Naive thymus-derived CD4-positive, alpha-beta T cell (primary cell): ENCODE data around the gene CD84. TPM values are rescaled to one million over a fixed set of nuclear protein-coding genes. Genes with fewer than 3 reads are reported as not detected.

ENCODE experiments used
- ATAC-seq: fragments of 150-1000 bp; cut with Tn5 transposase; 2 replicates; pipeline ENCODE4 v1.10.0; 2021; ENCODE audit warnings: mild to moderate bottlenecking, moderate library complexity
- CTCF ChIA-PET: fragments of 350-600 bp; sonication (Branson Sonifier 250); formaldehyde crosslinking; loops from one replicate; lab custom pipeline; 2021; ENCODE audit warnings: antibody characterized with exemption; lab: Charles Lee
- POLR2A ChIA-PET: fragments of 350-600 bp; sonication (Branson Sonifier 250); formaldehyde crosslinking; loops from one replicate; lab custom pipeline; 2021; ENCODE audit warnings: antibody characterized with exemption, inconsistent platforms; lab: Charles Lee
- DNase-seq, 9 donors: peaks; one replicate each; pipeline versions ENCODE4 v3.0.0 to v3.0.0-alpha.2; 2020 to 2022; ENCODE audit warnings: mixed read lengths in 1 of 9
- H3K27ac ChIP-seq: one replicate; pipeline ENCODE4 v1.7.0; 2013; ENCODE audit warnings: mild to moderate bottlenecking, low read depth, low read length, moderate library complexity
- H3K27me3 ChIP-seq, 2 donors: one replicate each; pipeline ENCODE4 v1.7.0; 2013; ENCODE audit warnings: low read length in 2 of 2, mild to moderate bottlenecking in 2 of 2, moderate library complexity in 2 of 2; ENCODE audit not compliant: control insufficient read depth in 2 of 2, insufficient read depth in 2 of 2
- H3K36me3 ChIP-seq, 3 experiments: 1 replicate in 2 of 3; 2 replicates in 1 of 3; pipeline ENCODE4 v1.7.0; 2013; ENCODE audit warnings: low read length in 3 of 3, mild to moderate bottlenecking in 3 of 3, moderate library complexity in 1 of 3; ENCODE audit not compliant: insufficient read depth in 3 of 3, control insufficient read depth in 2 of 3
- H3K4me1 ChIP-seq, 2 donors: one replicate each; pipeline ENCODE4 v1.7.0; 2013; ENCODE audit warnings: low read length in 2 of 2, mild to moderate bottlenecking in 2 of 2, moderate library complexity in 1 of 2; ENCODE audit not compliant: control insufficient read depth in 2 of 2, insufficient read depth in 2 of 2
- H3K4me3 ChIP-seq: 2 replicates; pipeline ENCODE4 v1.7.0; 2013; ENCODE audit warnings: mild to moderate bottlenecking, low read length
- H3K9me3 ChIP-seq, 3 experiments: 1 replicate in 2 of 3; 2 replicates in 1 of 3; pipeline ENCODE4 v1.7.0; 2013; ENCODE audit warnings: low read length in 3 of 3; ENCODE audit not compliant: control insufficient read depth in 2 of 3
- H3K27ac Mint-ChIP-seq, 9 donors: one replicate each; pipeline ENCODE4 v1.8.0; 2020 to 2022; ENCODE audit warnings: mixed read lengths in 9 of 9, mild to moderate bottlenecking in 8 of 9, moderate library complexity in 5 of 9, inconsistent platforms in 2 of 9
- H3K27me3 Mint-ChIP-seq, 5 donors: one replicate each; pipeline ENCODE4 v1.8.0; 2021 to 2022; ENCODE audit warnings: mixed read lengths in 5 of 5, mild to moderate bottlenecking in 1 of 5
- H3K36me3 Mint-ChIP-seq, 5 donors: one replicate each; pipeline ENCODE4 v1.8.0; 2020 to 2022; ENCODE audit warnings: mixed read lengths in 5 of 5, mild to moderate bottlenecking in 3 of 5, inconsistent platforms in 1 of 5
- H3K4me1 Mint-ChIP-seq, 7 donors: one replicate each; pipeline ENCODE4 v1.8.0; 2020 to 2022; ENCODE audit warnings: mixed read lengths in 7 of 7, mild to moderate bottlenecking in 3 of 7, inconsistent platforms in 1 of 7
- H3K4me3 Mint-ChIP-seq, 10 donors: one replicate each; pipeline ENCODE4 v1.8.0; 2020 to 2022; ENCODE audit warnings: mild to moderate bottlenecking in 10 of 10, mixed read lengths in 10 of 10, moderate library complexity in 6 of 10, inconsistent platforms in 2 of 10
- H3K9me3 Mint-ChIP-seq, 11 donors: one replicate each; pipeline ENCODE4 v1.8.0; 2020 to 2022; ENCODE audit warnings: mixed read lengths in 11 of 11, mild to moderate bottlenecking in 4 of 11, inconsistent platforms in 1 of 11, moderate library complexity in 1 of 11
- intact Hi-C, 2 donors: fragments of 100-400 bp; cut with micrococcal nuclease; formaldehyde crosslinking; loops; one replicate each; pipeline ENCODE4 v1.15.1; 2023
- polyA plus RNA-seq, 2 donors: library from polyadenylated mRNA; unstranded; fragments of 300-500 nt; fragmentation: Illumina TruSeq; gene quantifications; one replicate each; pipeline ENCODE4 v1.2.3, GENCODE V29; 2021
- total RNA-seq, 6 experiments: library from RNA in 5 of 6; stranded (reverse) in 5 of 6; gene quantifications; 1 replicate in 5 of 6; 2 replicates in 1 of 6; pipeline ENCODE4 v1.2.3 and lab custom pipeline; 2021 to 2026

CD84 gene
- total and polyA plus RNA-seq, 7 experiments from 2014 or later = 7.4 to 40.7 (median 26.3) TPM

- peaks cover 23 to 46% (median 38%) of the 10 kb centered on the region in 7 donors for H3K4me1 Mint-ChIP-seq
- H3K27ac ChIP-seq = no peak overlapping the region
- peak overlapping the region in 7 of 9 donors; percentile 1 to 87 (median 29) for H3K27ac Mint-ChIP-seq
- no peak overlapping the region for H3K4me3 Mint-ChIP-seq
- peaks cover 0 to 34% (median 16%) of the 10 kb centered on the region in 3 experiments for H3K36me3 ChIP-seq
- no peak overlapping the region for H3K4me3 ChIP-seq
- DNase-seq (no peak), ATAC-seq (peak; percentile 74)
- no peaks in the 10 kb centered on the region for H3K9me3 Mint-ChIP-seq
- H3K4me1 ChIP-seq = peaks cover 20 to 22% of the 10 kb centered on the region in 2 donors
- peaks cover 8 to 34% (median 25%) of the 10 kb centered on the region in 5 donors for H3K36me3 Mint-ChIP-seq
- no peaks in the 10 kb centered on the region for H3K27me3 Mint-ChIP-seq
- intact Hi-C loops = no loop called here
- ChIA-PET CTCF (interaction anchor here (1.0 to 4.3 kb wide), 3 partner anchors 26 to 61 kb away, joined by 3 to 35 read pairs (median 4); no protein-coding TSS in a partner anchor), POLR2A (interaction anchor here (0.6 to 1.7 kb wide), 5 partner anchors 13 to 63 kb away, joined by 3 to 9 read pairs (median 4); no protein-coding TSS in a partner anchor)
- no peaks in the 10 kb centered on the region for H3K27me3 ChIP-seq
- H3K9me3 ChIP-seq = no peaks in the 10 kb centered on the region
Observed at GRCh38 chr1:160546942-160547341, 32.4 kb downstream of the CD84 start.

GRCh38 chr1:160544647-160545046 is 34.6 kb downstream of the CD84 start:
- peak in 7 of 9 donors; percentile 27 to 60 (median 51) for DNase-seq
- peak overlapping the region in 1 of 10 donors; percentile 24 for H3K4me3 Mint-ChIP-seq
- peak; percentile 45 for ATAC-seq
- H3K36me3 Mint-ChIP-seq = peaks cover 4 to 25% (median 12%) of the 10 kb centered on the region in 5 donors
- Histone ChIP-seq H3K4me1 (peaks cover 38 to 43% of the 10 kb centered on the region in 2 donors), H3K36me3 (peaks cover 0 to 21% (median 13%) of the 10 kb centered on the region in 3 experiments), H3K27me3 (no peaks in the 10 kb centered on the region), H3K4me3 (no peak overlapping the region), H3K27ac (no peak overlapping the region), H3K9me3 (no peaks in the 10 kb centered on the region)
- H3K4me1 Mint-ChIP-seq = peaks cover 43 to 61% (median 56%) of the 10 kb centered on the region in 7 donors
- POLR2A ChIA-PET = interaction anchor here (0.6 to 1.5 kb wide), 4 partner anchors 26 to 115 kb away, joined by 3 to 5 read pairs (median 4); no protein-coding TSS in a partner anchor
- CTCF ChIA-PET = interaction anchor here (0.7 to 6.7 kb wide), 17 partner anchors 11 to 140 kb away, joined by 3 to 71 read pairs (median 4); partner anchors contain the start of genes CD84 and SLAMF6
- H3K27ac Mint-ChIP-seq = peak overlapping the region; percentile 9 to 86 (median 74)
- H3K27me3 Mint-ChIP-seq = no peaks in the 10 kb centered on the region
- peaks cover 0 to 2% (median 0%) of the 10 kb centered on the region in 11 donors for H3K9me3 Mint-ChIP-seq
- intact Hi-C loops = loop anchor here (1.0 to 5.0 kb wide), 9 partner anchors 16 to 202 kb away; partner anchors contain the start of genes COPA (in 1 of the 2) and NCSTN (in 1 of the 2)

GRCh38 chr1:160542303-160542945 is 36.9 kb downstream of the CD84 start:
- POLR2A ChIA-PET = interaction anchor here (0.7 to 2.2 kb wide), 3 partner anchors 24 to 107 kb away, joined by 3 to 6 read pairs (median 3); no protein-coding TSS in a partner anchor
- Mint-ChIP-seq H3K9me3 (peaks cover 0 to 5% (median 0%) of the 10 kb centered on the region in 11 donors), H3K4me1 (peaks cover 52 to 73% (median 66%) of the 10 kb centered on the region in 7 donors), H3K27ac (peak overlapping the region in 8 of 9 donors; percentile 33 to 97 (median 90)), H3K27me3 (no peaks in the 10 kb centered on the region), H3K36me3 (peaks cover 3 to 26% (median 7%) of the 10 kb centered on the region in 5 donors), H3K4me3 (peak overlapping the region in 1 of 10 donors; percentile 26)
- DNase-seq (no peak), ATAC-seq (no peak)
- Histone ChIP-seq H3K36me3 (peaks cover 0 to 9% (median 7%) of the 10 kb centered on the region in 3 experiments), H3K4me3 (no peak overlapping the region), H3K27ac (peak overlapping the region; percentile 65), H3K4me1 (peaks cover 45 to 55% of the 10 kb centered on the region in 2 donors), H3K27me3 (no peaks in the 10 kb centered on the region), H3K9me3 (no peaks in the 10 kb centered on the region)
- CTCF ChIA-PET = interaction anchor here (1.1 to 6.7 kb wide), 3 partner anchors 8 to 65 kb away, joined by 3 to 71 read pairs (median 4); no protein-coding TSS in a partner anchor
- intact Hi-C loops = loop anchor here (5.0 kb wide), 5 partner anchors 35 to 200 kb away; partner anchors contain the start of genes COPA (in 1 of the 2) and NCSTN (in 1 of the 2)

- H3K9me3 Mint-ChIP-seq = peaks cover 0 to 5% (median 3%) of the 10 kb centered on the region in 11 donors
- ChIA-PET POLR2A (interaction anchor here (1.2 to 2.2 kb wide), 5 partner anchors 18 to 123 kb away, joined by 3 to 15 read pairs (median 5); partner anchors contain the start of gene SLAMF6), CTCF (interaction anchor here (1.3 to 6.7 kb wide), 3 partner anchors 20 to 102 kb away, joined by 4 to 71 read pairs (median 12); partner anchors contain the start of gene SLAMF6)
- DNase-seq (no peak), ATAC-seq (no peak)
- peaks cover 52 to 70% (median 63%) of the 10 kb centered on the region in 7 donors for H3K4me1 Mint-ChIP-seq
- H3K27ac Mint-ChIP-seq = peak overlapping the region; percentile 33 to 97 (median 90)
- peaks cover 45 to 55% of the 10 kb centered on the region in 2 donors for H3K4me1 ChIP-seq
- peak overlapping the region in 3 of 10 donors; percentile 0 to 26 (median 10) for H3K4me3 Mint-ChIP-seq
- intact Hi-C loops = loop anchor here (2.0 to 5.0 kb wide), 7 partner anchors 19 to 199 kb away; partner anchors contain the start of genes COPA (in 1 of the 2) and NCSTN (in 1 of the 2)
- no peaks in the 10 kb centered on the region for H3K9me3 ChIP-seq
- H3K27ac ChIP-seq = peak overlapping the region; percentile 65
- peaks cover 0 to 3% (median under 1%) of the 10 kb centered on the region in 3 experiments for H3K36me3 ChIP-seq
- H3K36me3 Mint-ChIP-seq = peaks cover 3 to 29% (median 7%) of the 10 kb centered on the region in 5 donors
- H3K27me3 ChIP-seq = no peaks in the 10 kb centered on the region
- no peaks in the 10 kb centered on the region for H3K27me3 Mint-ChIP-seq
- no peak overlapping the region for H3K4me3 ChIP-seq
Observed at GRCh38 chr1:160541622-160542302, 37.5 kb downstream of the CD84 start.

- peaks cover 46 to 64% (median 55%) of the 10 kb centered on the region in 7 donors for H3K4me1 Mint-ChIP-seq
Observed at GRCh38 chr1:160540859-160541233, 38.5 kb downstream of the CD84 start.

More at GRCh38 chr1:160540859-160541233, 38.5 kb downstream of the CD84 start:
- Histone ChIP-seq H3K36me3 (no peaks in the 10 kb centered on the region), H3K4me1 (peaks cover 45 to 55% of the 10 kb centered on the region in 2 donors), H3K4me3 (peak overlapping the region; percentile 23), H3K27me3 (no peaks in the 10 kb centered on the region), H3K9me3 (peaks cover 0 to 5% (median 0%) of the 10 kb centered on the region in 3 experiments), H3K27ac (peak overlapping the region; percentile 65)
- Mint-ChIP-seq H3K36me3 (peaks cover 0 to 31% (median 4%) of the 10 kb centered on the region in 5 donors), H3K27ac (peak overlapping the region; percentile 64 to 97 (median 91)), H3K9me3 (peaks cover 0 to 13% (median 8%) of the 10 kb centered on the region in 11 donors), H3K27me3 (no peaks in the 10 kb centered on the region), H3K4me3 (peak overlapping the region; percentile 40 to 79 (median 64))
- intact Hi-C loops = loop anchor here (1.0 to 5.0 kb wide), 11 partner anchors 19 to 199 kb away; partner anchors contain the start of genes COPA (in 1 of the 2) and NCSTN (in 1 of the 2)
- ChIA-PET CTCF (interaction anchor here (0.8 to 6.7 kb wide), 9 partner anchors 19 to 237 kb away, joined by 3 to 71 read pairs (median 6); partner anchors contain the start of gene SLAMF6), POLR2A (interaction anchor here (0.8 to 2.7 kb wide), 10 partner anchors 12 to 124 kb away, joined by 3 to 21 read pairs (median 4); partner anchors contain the start of genes CD84 and SLAMF6)
- no peak for ATAC-seq
- DNase-seq = no peak
